Stimulated activated CD4-positive, alpha-beta T cell treated with anti-CD3 and anti-CD28 coated beads, TNF-alpha, amount 100 ng/mL, for 48 hours (primary cell): ENCODE data around the gene SLF2.
"Not testable (repeated sequence)": the region's sequence is repeated elsewhere in the genome, so short reads cannot be mapped to it uniquely, and the experiment has no call there.

Experiments used
- DNase-seq, 3 donors: peaks; one replicate each; pipeline ENCODE4 v3.0.0-alpha.2; 2020; ENCODE audit warnings: low read depth in 3 of 3

The SLF2 gene

GRCh38 chr10:100879741-100880360, 32.9 kb upstream of the SLF2 start:
- DNase-seq: no peak

- no peak for DNase-seq
These were observed 31.1 kb upstream of the SLF2 start for GRCh38 chr10:100881556-100882213.

- DNase-seq: no peak
These were observed 30.5 kb upstream of the SLF2 start for GRCh38 chr10:100882252-100882651.

- no peak for DNase-seq
These were observed 30.0 kb upstream of the SLF2 start for GRCh38 chr10:100882671-100883311.

GRCh38 chr10:100883312-100883821, 29.4 kb upstream of the SLF2 start:
- DNase-seq: no peak

- not testable (repeated sequence) for DNase-seq
These were observed 27.2 kb upstream of the SLF2 start for GRCh38 chr10:100885611-100886010.

- no peak for DNase-seq
These were observed 26.7 kb upstream of the SLF2 start for GRCh38 chr10:100886091-100886490.

GRCh38 chr10:100886521-100886920, 26.2 kb upstream of the SLF2 start:
- no peak for DNase-seq

- DNase-seq: no peak
These were observed 25.8 kb upstream of the SLF2 start for GRCh38 chr10:100886963-100887362.

GRCh38 chr10:100887761-100888296, 24.9 kb upstream of the SLF2 start:
- DNase-seq: no peak

GRCh38 chr10:100888957-100889356, 23.8 kb upstream of the SLF2 start:
- DNase-seq: no peak

- no peak for DNase-seq
These were observed 23.2 kb upstream of the SLF2 start for GRCh38 chr10:100889546-100889945.

GRCh38 chr10:100890141-100890672, 22.6 kb upstream of the SLF2 start:
- DNase-seq: no peak

- no peak for DNase-seq
These were observed 22.0 kb upstream of the SLF2 start for GRCh38 chr10:100890673-100891317.

GRCh38 chr10:100894033-100894432, 18.7 kb upstream of the SLF2 start:
- DNase-seq: no peak

- DNase-seq: no peak
These were observed 18.0 kb upstream of the SLF2 start for GRCh38 chr10:100894589-100895294.

GRCh38 chr10:100895346-100895745, 17.4 kb upstream of the SLF2 start:
- no peak for DNase-seq

GRCh38 chr10:100895896-100896295, 16.9 kb upstream of the SLF2 start:
- DNase-seq: no peak

- no peak for DNase-seq
These were observed 15.8 kb upstream of the SLF2 start for GRCh38 chr10:100896876-100897461.

- DNase-seq: no peak
These were observed 14.8 kb upstream of the SLF2 start for GRCh38 chr10:100897976-100898375.

GRCh38 chr10:100899171-100899570, 13.6 kb upstream of the SLF2 start:
- DNase-seq: no peak
